WTC11 (cell line): Measurements from ENCODE around the gene ACBD3. TPM values are rescaled to one million over a fixed set of nuclear protein-coding genes. Genes with fewer than 3 reads are reported as not detected.
"Not testable (repeated sequence)": the region's sequence is repeated elsewhere in the genome, so short reads cannot be mapped to it uniquely, and the experiment has no call there.

Experiments
- ATAC-seq: fragments of 200-7000 bp; cut with Tn5 transposase; 2 replicates; pipeline ENCODE4 v1.10.0; 2021; ENCODE audit warnings: mild to moderate bottlenecking, moderate library complexity
- CTCF ChIA-PET: fragments of 300-600 bp; sonication (Branson Sonifier 250); formaldehyde crosslinking; loops from one replicate; lab custom pipeline; 2021; ENCODE audit warnings: antibody characterized with exemption; lab: Charles Lee
- POLR2A ChIA-PET: fragments of 350-600 bp; sonication (Branson Sonifier 250); formaldehyde crosslinking; loops from one replicate; lab custom pipeline; 2021; ENCODE audit warnings: antibody characterized with exemption; lab: Charles Lee
- DNase-seq: peaks from one replicate; pipeline ENCODE4 v3.0.0; 2021; ENCODE audit warnings: low spot score
- H3K27ac Mint-ChIP-seq: 2 replicates; pipeline ENCODE4 v1.8.0; 2021; ENCODE audit warnings: mixed read lengths
- H3K27me3 Mint-ChIP-seq: 2 replicates; pipeline ENCODE4 v1.8.0; 2021; ENCODE audit warnings: low read depth, mild to moderate bottlenecking, moderate library complexity, mixed read lengths
- H3K36me3 Mint-ChIP-seq: 2 replicates; pipeline ENCODE4 v1.8.0; 2021; ENCODE audit warnings: mixed read lengths
- H3K4me1 Mint-ChIP-seq: 2 replicates; pipeline ENCODE4 v1.8.0; 2022; ENCODE audit warnings: mixed read lengths
- H3K4me3 Mint-ChIP-seq: 2 replicates; pipeline ENCODE4 v1.8.0; 2021; ENCODE audit warnings: mild to moderate bottlenecking, moderate library complexity, mixed read lengths
- H3K9me3 Mint-ChIP-seq: 2 replicates; pipeline ENCODE4 v1.8.0; 2021; ENCODE audit warnings: mixed read lengths
- CBFB ChIP-seq: sonication (generic); formaldehyde crosslinking; IDR thresholded peaks from 2 replicates; pipeline ENCODE4 v1.8.1; 2022; ENCODE audit warnings: mild to moderate bottlenecking, low read depth, missing genetic modification reagents
- CDX4 ChIP-seq: fragments of 250-450 bp; sonication (Bioruptor Pico); IDR thresholded peaks from 2 replicates; pipeline ENCODE4 v1.9.0; 2021; ENCODE audit warnings: moderate library complexity, mild to moderate bottlenecking, inconsistent platforms, borderline replicate concordance
- CTCF ChIP-seq: fragments of 200-600 bp; IDR thresholded peaks from 2 replicates; pipeline ENCODE4 v1.8.0; 2022; ENCODE audit warnings: antibody characterized with exemption
- E2F4 ChIP-seq: sonication (generic); formaldehyde crosslinking; IDR thresholded peaks from 2 replicates; pipeline ENCODE4 v1.8.1; 2022; ENCODE audit warnings: low read depth, mild to moderate bottlenecking, moderate library complexity, missing genetic modification reagents, borderline replicate concordance
- E2F5 ChIP-seq: sonication (generic); formaldehyde crosslinking; IDR thresholded peaks from 2 replicates; pipeline ENCODE4 v1.8.1; 2022; ENCODE audit warnings: mild to moderate bottlenecking, moderate library complexity, missing genetic modification reagents
- FOXK1 ChIP-seq: sonication (generic); formaldehyde crosslinking; IDR thresholded peaks from 2 replicates; pipeline ENCODE4 v1.8.0; 2022; ENCODE audit warnings: mild to moderate bottlenecking, moderate library complexity, missing genetic modification reagents
- HMGA2 ChIP-seq: fragments of 250-450 bp; sonication (Bioruptor Pico); IDR thresholded peaks from 2 replicates; pipeline ENCODE4 v1.4.0; 2021; ENCODE audit warnings: mild to moderate bottlenecking, moderate library complexity
- HMGXB4 ChIP-seq: sonication (generic); formaldehyde crosslinking; IDR thresholded peaks from 2 replicates; pipeline ENCODE4 v1.8.1; 2023; ENCODE audit warnings: mild to moderate bottlenecking, moderate library complexity, missing genetic modification reagents
- IRF2 ChIP-seq: sonication (generic); formaldehyde crosslinking; IDR thresholded peaks from 2 replicates; pipeline ENCODE4 v1.8.0; 2022; ENCODE audit warnings: low read depth, missing genetic modification reagents, borderline replicate concordance
- JUN ChIP-seq: sonication (generic); formaldehyde crosslinking; IDR thresholded peaks from 2 replicates; pipeline ENCODE4 v1.8.0; 2023; ENCODE audit warnings: mild to moderate bottlenecking, missing genetic modification reagents
- MLX ChIP-seq: sonication (generic); formaldehyde crosslinking; IDR thresholded peaks from 2 replicates; pipeline ENCODE4 v1.8.1; 2023; ENCODE audit warnings: mild to moderate bottlenecking, missing genetic modification reagents, moderate library complexity
- PRDM15 ChIP-seq: sonication (generic); formaldehyde crosslinking; IDR thresholded peaks from 2 replicates; pipeline ENCODE4 v1.8.0; 2022; ENCODE audit warnings: missing genetic modification reagents
- RELA ChIP-seq: sonication (generic); formaldehyde crosslinking; IDR thresholded peaks from 2 replicates; pipeline ENCODE4 v1.8.1; 2022; ENCODE audit warnings: missing genetic modification reagents, mild to moderate bottlenecking, borderline replicate concordance
- TCF7 ChIP-seq: sonication (generic); formaldehyde crosslinking; IDR thresholded peaks from 2 replicates; pipeline ENCODE4 v1.8.0; 2022; ENCODE audit warnings: mild to moderate bottlenecking, low read depth, missing genetic modification reagents, moderate library complexity
- TEAD4 ChIP-seq: sonication (generic); formaldehyde crosslinking; IDR thresholded peaks from 2 replicates; pipeline ENCODE4 v1.8.0; 2022; ENCODE audit warnings: mild to moderate bottlenecking, missing genetic modification reagents
- ZBTB21 ChIP-seq: sonication (generic); formaldehyde crosslinking; IDR thresholded peaks from 2 replicates; pipeline ENCODE4 v1.8.1; 2023; ENCODE audit warnings: mild to moderate bottlenecking, missing genetic modification reagents, borderline replicate concordance
- ZNF219 ChIP-seq: sonication (generic); formaldehyde crosslinking; IDR thresholded peaks from 2 replicates; pipeline ENCODE4 v1.8.0; 2023; ENCODE audit warnings: missing genetic modification reagents, mild to moderate bottlenecking, borderline replicate concordance
- ZSCAN18 ChIP-seq: fragments of 250-450 bp; sonication (Bioruptor Pico); IDR thresholded peaks from 2 replicates; pipeline ENCODE4 v2.1.2; 2022; ENCODE audit warnings: mild to moderate bottlenecking, moderate library complexity
- total RNA-seq: library from RNA; stranded (reverse); gene quantifications from 3 replicates; pipeline ENCODE4 v1.2.3, GENCODE V29; 2021

The ACBD3 gene
- total RNA-seq, 1 experiment from 2014 or later, result 38.9 TPM

GRCh38 chr1:226203240-226203639 lies 16.7 kb upstream of the ACBD3 start (continued):
- no peak for TF ChIP-seq ZSCAN18 (CRISPR knock-in tag)
- no peak for TF ChIP-seq E2F5 (CRISPR knock-in tag)
- no peak for TF ChIP-seq FOXK1 (CRISPR knock-in tag)
- no peak for TF ChIP-seq PRDM15 (CRISPR knock-in tag)
- no peak for TF ChIP-seq ZNF219 (CRISPR knock-in tag)

GRCh38 chr1:226202666-226203065 lies 16.1 kb upstream of the ACBD3 start:
- DNase-seq, H3K9me3 Mint-ChIP-seq, ATAC-seq, H3K27me3 Mint-ChIP-seq, H3K36me3 Mint-ChIP-seq, H3K4me3 Mint-ChIP-seq, POLR2A ChIA-PET: not testable (repeated sequence)
- H3K4me1 Mint-ChIP-seq, result peaks cover 19% of the 10 kb centered on the region
- 0 out of 2 replicates have a peak overlapping the region, but pooled peaks have one; percentile 60 for H3K27ac Mint-ChIP-seq
- CTCF ChIA-PET, result interaction anchor here (0.6 to 3.5 kb wide), 6 partner anchors 13 to 131 kb away, joined by 3 to 43 read pairs (median 8); partner anchors contain the start of gene LIN9

GRCh38 chr1:226202246-226202645 lies 15.7 kb upstream of the ACBD3 start:
- no peak for DNase-seq
- H3K4me3 Mint-ChIP-seq, result no peak overlapping the region
- no peak for ATAC-seq
- H3K27me3 Mint-ChIP-seq, result no peaks in the 10 kb centered on the region; the same call in 1 of the 2 replicates
- no peak overlapping the region for H3K27ac Mint-ChIP-seq
- TF ChIP-seq E2F4 (CRISPR knock-in tag), result no peak
- TF ChIP-seq HMGA2 (CRISPR knock-in tag), result no peak
- TF ChIP-seq CBFB (CRISPR knock-in tag), result no peak
- no peak for TF ChIP-seq CDX4 (CRISPR knock-in tag)
- TF ChIP-seq JUN, result no peak
- no peak for TF ChIP-seq HMGXB4 (CRISPR knock-in tag)
- no peak for TF ChIP-seq RELA (CRISPR knock-in tag)
- no peak for TF ChIP-seq ZBTB21
- TF ChIP-seq TCF7 (CRISPR knock-in tag), result no peak
- no peak for TF ChIP-seq MLX (CRISPR knock-in tag)
- no peak for TF ChIP-seq IRF2 (CRISPR knock-in tag)
- TF ChIP-seq TEAD4 (CRISPR knock-in tag), result no peak
- no peak for TF ChIP-seq CTCF
- peaks cover 19% of the 10 kb centered on the region for H3K4me1 Mint-ChIP-seq
- no peaks in the 10 kb centered on the region; the same call in 1 of the 2 replicates for H3K9me3 Mint-ChIP-seq
- H3K36me3 Mint-ChIP-seq, result no peaks in the 10 kb centered on the region
- ChIA-PET POLR2A (no interaction called here), CTCF (interaction anchor here (0.6 to 3.5 kb wide), 7 partner anchors 13 to 131 kb away, joined by 3 to 43 read pairs (median 4); partner anchors contain the start of gene LIN9)
